Measurements from ENCODE around the gene TTC39B.

- TF ChIP-seq POLR2AphosphoS5 (IDR thresholded peaks at IDR 0.05; ENCODE audit: borderline replicate concordance, low read depth, low read length) (no peak), EZH2 (IDR thresholded peaks at IDR 0.05) (no peak)
These were observed 26.4 kb downstream of the TTC39B start for GRCh38 chr9:15280647-15281046.
